HepG2 (cell line): ENCODE data around the gene PSORS1C1. TPM values are rescaled to one million over a fixed set of nuclear protein-coding genes. Genes with fewer than 3 reads are reported as not detected.

Experiments
- BRF2 ChIP-seq: sonication (generic); formaldehyde crosslinking; IDR thresholded peaks from 2 replicates; pipeline ENCODE4 v1.8.1; 2022; ENCODE audit warnings: mild to moderate bottlenecking, missing genetic modification reagents
- DMTF1 ChIP-seq: sonication (generic); formaldehyde crosslinking; IDR thresholded peaks from 2 replicates; pipeline ENCODE4 v1.4.0; 2020; ENCODE audit warnings: mild to moderate bottlenecking, missing genetic modification reagents
- DNMT1 ChIP-seq: sonication (generic); formaldehyde crosslinking; IDR thresholded peaks from 2 replicates; pipeline ENCODE4 v1.5.1; 2020; ENCODE audit warnings: mild to moderate bottlenecking, missing genetic modification reagents
- PRDM15 ChIP-seq: sonication (generic); formaldehyde crosslinking; IDR thresholded peaks from 2 replicates; pipeline ENCODE4 v1.4.0; 2020; ENCODE audit warnings: missing genetic modification reagents
- REL ChIP-seq: sonication (generic); formaldehyde crosslinking; conservative IDR thresholded peaks from 2 replicates; pipeline ENCODE4 v1.8.0; 2022; ENCODE audit warnings: mild to moderate bottlenecking, missing genetic modification reagents, moderate library complexity
- TOPORS ChIP-seq: sonication (generic); formaldehyde crosslinking; IDR thresholded peaks from 2 replicates; pipeline ENCODE4 v1.8.0; 2023; ENCODE audit warnings: mild to moderate bottlenecking, missing genetic modification reagents
- ZHX1 ChIP-seq: sonication (generic); formaldehyde crosslinking; IDR thresholded peaks from 2 replicates; pipeline ENCODE4 v1.8.1; 2022; ENCODE audit warnings: low read depth, mild to moderate bottlenecking, missing genetic modification reagents
- ZKSCAN8 ChIP-seq: IDR thresholded peaks from 2 replicates; pipeline ENCODE4 v1.6.1; 2016; ENCODE audit warnings: borderline replicate concordance, missing genetic modification reagents, missing compliant biosample characterization
- ZNF136 ChIP-seq: sonication (generic); formaldehyde crosslinking; IDR thresholded peaks from 2 replicates; pipeline ENCODE4 v1.8.1; 2022; ENCODE audit warnings: low read depth, mild to moderate bottlenecking, moderate library complexity, missing genetic modification reagents
- ZNF263 ChIP-seq: sonication (generic); formaldehyde crosslinking; IDR thresholded peaks from 2 replicates; pipeline ENCODE4 v1.4.0; 2020; ENCODE audit warnings: missing genetic modification reagents
- ZNF512B ChIP-seq: sonication (generic); formaldehyde crosslinking; IDR thresholded peaks from 2 replicates; pipeline ENCODE4 v1.5.1; 2020; ENCODE audit warnings: missing genetic modification reagents, mild to moderate bottlenecking, borderline replicate concordance
- ZNF800 ChIP-seq: sonication (generic); formaldehyde crosslinking; IDR thresholded peaks from 2 replicates; pipeline ENCODE4 v1.4.0; 2020; ENCODE audit warnings: missing genetic modification reagents
- polyA plus RNA-seq, 8 experiments: library from polyadenylated mRNA; depleted of rRNA in 3 of 8; stranded (reverse) in 7 of 8; unstranded in 1 of 8; fragments of >200 nt; fragmentation: Illumina TruSeq in 4 of 8; extraction: Trizol in 4 of 8; gene quantifications; 2 replicates each; pipeline versions ENCODE4 v1.2.1 to v1.2.3, GENCODE V29; 2011 to 2016; ENCODE audit warnings: low read depth in 4 of 8, missing spikeins in 1 of 8, mixed read lengths in 1 of 8; ENCODE audit not compliant: insufficient read depth in 1 of 8
- total RNA-seq, 5 experiments: library from RNA; depleted of rRNA; stranded (reverse); fragments of >200 nt; fragmentation: Illumina TruSeq; extraction: Trizol; gene quantifications; 2 replicates each; pipeline ENCODE4 v1.2.3, GENCODE V29; 2016; ENCODE audit warnings: low read depth in 1 of 5

PSORS1C1 gene
- total and polyA plus RNA-seq, 2 of the 13 experiments (the other 11 are each of a cell fraction or from before 2014, with no cell fraction given) = 0.01 to 0.02 TPM

- TF ChIP-seq ZNF512B (no peak), ZKSCAN8 (CRISPR knock-in tag) (no peak), ZNF263 (CRISPR knock-in tag) (peak; percentile 46; the same call in 1 of the 2 replicates), TOPORS (CRISPR knock-in tag) (peak; percentile 90; the same call in 1 of the 2 replicates), ZHX1 (no peak), DNMT1 (CRISPR knock-in tag) (0 out of 2 replicates have a peak, but pooled peaks have one; percentile 72), DMTF1 (CRISPR knock-in tag) (no peak), REL (CRISPR knock-in tag) (peak; percentile 98), BRF2 (CRISPR knock-in tag) (peak; percentile 72; the same call in 1 of the 2 replicates), ZNF136 (CRISPR knock-in tag) (peak; percentile 87), PRDM15 (CRISPR knock-in tag) (no peak), ZNF800 (CRISPR knock-in tag) (no peak)
Measured at GRCh38 chr6:31158140-31158862, 43.7 kb downstream of the PSORS1C1 start, which contains the start of gene TCF19 (continued).
